GM23248 (cell line): Measurements from ENCODE around the gene GAPVD1. TPM values are rescaled to one million over a fixed set of nuclear protein-coding genes. Genes with fewer than 3 reads are reported as not detected.

Source experiments
- DNase-seq: peaks from one replicate; pipeline ENCODE4 v3.0.0-alpha.2; 2015
- H2AFZ ChIP-seq: fragments of 200-600 bp; sonication (generic); 2 replicates; pipeline ENCODE4 v1.6.1; 2016; ENCODE audit warnings: antibody characterized with exemption
- H3F3A ChIP-seq: fragments of 200-600 bp; sonication (generic); 2 replicates; pipeline ENCODE4 v1.6.1; 2016; ENCODE audit warnings: mild to moderate bottlenecking, antibody characterized with exemption, mixed run types; ENCODE audit not compliant: insufficient read depth
- H3K27ac ChIP-seq: fragments of 200-600 bp; sonication (generic); 2 replicates; pipeline ENCODE4 v1.5.1; 2016; ENCODE audit warnings: mild to moderate bottlenecking
- H3K27me3 ChIP-seq: fragments of 200-600 bp; sonication (generic); replicated peaks from 2 replicates; pipeline ENCODE4 v1.6.1; 2016; ENCODE audit warnings: mild to moderate bottlenecking; ENCODE audit not compliant: insufficient read depth
- H3K36me3 ChIP-seq: fragments of 200-600 bp; sonication (generic); 2 replicates; pipeline ENCODE4 v1.6.1; 2016; ENCODE audit warnings: low read depth, mild to moderate bottlenecking
- H3K4me1 ChIP-seq: fragments of 200-600 bp; sonication (generic); 2 replicates; pipeline ENCODE4 v1.6.1; 2016; ENCODE audit warnings: mild to moderate bottlenecking; ENCODE audit not compliant: insufficient read depth
- H3K4me2 ChIP-seq: fragments of 200-600 bp; sonication (generic); one replicate; pipeline ENCODE4 v1.6.1; 2016; ENCODE audit warnings: mild to moderate bottlenecking; ENCODE audit not compliant: unreplicated experiment
- H3K4me3 ChIP-seq: fragments of 200-600 bp; sonication (generic); 2 replicates; pipeline ENCODE4 v1.5.1; 2016; ENCODE audit warnings: mild to moderate bottlenecking
- H3K79me2 ChIP-seq: fragments of 200-600 bp; sonication (generic); 2 replicates; pipeline ENCODE4 v1.6.1; 2016; ENCODE audit warnings: mild to moderate bottlenecking; ENCODE audit not compliant: insufficient read depth
- H3K9ac ChIP-seq: fragments of 200-600 bp; sonication (generic); 2 replicates; pipeline ENCODE4 v1.6.1; 2016; ENCODE audit warnings: mild to moderate bottlenecking
- H3K9me2 ChIP-seq: fragments of 200-600 bp; sonication (generic); 2 replicates; pipeline ENCODE4 v1.6.1; 2016; ENCODE audit warnings: mixed run types, mild to moderate bottlenecking, moderate library complexity; ENCODE audit not compliant: insufficient read depth
- H3K9me3 ChIP-seq: fragments of 200-600 bp; sonication (generic); one replicate; pipeline ENCODE4 v1.6.1; 2017; ENCODE audit warnings: low read depth
- H4K20me1 ChIP-seq: fragments of 200-600 bp; sonication (generic); 2 replicates; pipeline ENCODE4 v1.6.0; 2016; ENCODE audit not compliant: insufficient read depth
- EZH2 ChIP-seq: fragments of 200-600 bp; sonication (generic); IDR thresholded peaks from 2 replicates; pipeline ENCODE4 v1.6.1; 2018; ENCODE audit warnings: antibody characterized with exemption, mild to moderate bottlenecking; ENCODE audit not compliant: insufficient read depth, poor library complexity, severe bottlenecking
- EZH2phosphoT487 ChIP-seq: fragments of 200-600 bp; sonication (generic); IDR thresholded peaks from 2 replicates; pipeline ENCODE4 v1.6.1; 2018; ENCODE audit warnings: antibody characterized with exemption, moderate library complexity, mild to moderate bottlenecking, low read depth; ENCODE audit not compliant: insufficient read depth
- WGBS, 2 experiments: methylation state at CpG; one replicate each; pipeline ENCODE4 v1.1.6; 2015 to 2017; ENCODE audit warnings: low lambda C conversion rate in 2 of 2, low coverage in 1 of 2; ENCODE audit errors: missing lambda C conversion rate in 2 of 2; 5-methylcytosine and 5-hydroxymethylcytosine counted together
- in situ Hi-C: fragments of 300-500 bp; cut with MboI; formaldehyde crosslinking; loops from 2 replicates; pipeline ENCODE4 v1.15.0; 2020
- polyA plus RNA-seq: library from polyadenylated mRNA; unstranded; fragments of >200 nt; fragmentation: Nextera tagmentation; extraction: Ambion mirVana; gene quantifications from 2 replicates; pipeline ENCODE4 v1.2.1, GENCODE V29; 2016
- total RNA-seq: library from RNA; depleted of rRNA; stranded (reverse); fragments of >200 nt; shearing (Covaris generic); gene quantifications from 2 replicates; pipeline ENCODE4 v1.2.3, GENCODE V29; 2014

Gene GAPVD1
- total and polyA plus RNA-seq, 2 experiments from 2014 or later = 33.6 to 39.5 TPM

DNA sequence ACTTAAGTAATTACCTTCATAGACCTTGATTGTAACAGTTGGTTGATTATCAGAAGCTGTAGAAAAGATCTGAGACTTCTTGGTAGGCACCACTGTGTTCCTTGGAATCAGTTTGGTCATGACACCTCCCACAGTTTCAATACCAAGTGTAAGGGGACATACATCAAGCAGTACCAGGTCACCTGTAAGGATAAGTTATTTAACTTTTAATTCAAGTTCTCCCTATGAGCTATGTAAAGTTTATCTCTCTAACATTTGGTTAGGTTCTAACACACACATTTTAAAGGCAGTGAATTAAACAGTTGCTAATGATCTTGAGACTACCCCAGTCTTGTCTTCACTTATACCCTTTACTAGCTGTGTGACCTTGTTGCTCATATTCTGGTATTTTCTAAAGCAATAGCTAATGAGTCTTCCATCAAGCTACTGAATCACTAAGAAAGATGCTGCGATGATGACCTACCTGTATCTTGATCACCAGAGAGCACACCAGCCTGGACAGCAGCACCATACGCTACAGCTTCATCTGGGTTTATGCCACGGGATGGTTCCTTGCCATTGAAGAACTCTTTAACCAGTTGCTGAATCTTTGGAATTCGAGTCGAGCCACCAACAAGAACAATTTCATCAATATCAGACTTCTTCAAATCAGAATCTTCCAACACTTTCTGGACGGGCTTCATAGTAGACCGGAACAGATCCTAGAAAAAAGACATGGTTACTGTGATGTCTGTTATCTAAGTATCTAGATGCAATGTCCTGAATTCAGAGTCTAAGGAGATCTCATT is 23.3 kb upstream of the GAPVD1 start:
- peak; percentile 30 for DNase-seq
- H3K36me3 ChIP-seq = peaks cover 57% of the 10 kb centered on the region
- TF ChIP-seq EZH2 = no peak
- no peak for TF ChIP-seq EZH2phosphoT487
- H3K4me1 ChIP-seq = peaks cover 68% of the 10 kb centered on the region
- no peak overlapping the region for H2AFZ ChIP-seq
- peaks cover 74% of the 10 kb centered on the region for H3K79me2 ChIP-seq
- H3K9me3 ChIP-seq = no peaks in the 10 kb centered on the region
- in situ Hi-C loops = no loop called here
- H3K9me2 ChIP-seq = no peaks in the 10 kb centered on the region
- WGBS, 2 experiments = 53 to 55% methylated on average over 7 of the region's 7 CpGs
- H3F3A ChIP-seq = peaks cover 80% of the 10 kb centered on the region
- peak overlapping the region; percentile 92 for H3K4me2 ChIP-seq
- peak overlapping the region; percentile 99 for H3K9ac ChIP-seq
- peaks cover 43% of the 10 kb centered on the region for H4K20me1 ChIP-seq
- H3K4me3 ChIP-seq = peak overlapping the region; percentile 93
- peak overlapping the region; percentile 91; the same call in 1 of the 2 replicates for H3K27ac ChIP-seq
- H3K27me3 ChIP-seq = no peaks in the 10 kb centered on the region

DNA sequence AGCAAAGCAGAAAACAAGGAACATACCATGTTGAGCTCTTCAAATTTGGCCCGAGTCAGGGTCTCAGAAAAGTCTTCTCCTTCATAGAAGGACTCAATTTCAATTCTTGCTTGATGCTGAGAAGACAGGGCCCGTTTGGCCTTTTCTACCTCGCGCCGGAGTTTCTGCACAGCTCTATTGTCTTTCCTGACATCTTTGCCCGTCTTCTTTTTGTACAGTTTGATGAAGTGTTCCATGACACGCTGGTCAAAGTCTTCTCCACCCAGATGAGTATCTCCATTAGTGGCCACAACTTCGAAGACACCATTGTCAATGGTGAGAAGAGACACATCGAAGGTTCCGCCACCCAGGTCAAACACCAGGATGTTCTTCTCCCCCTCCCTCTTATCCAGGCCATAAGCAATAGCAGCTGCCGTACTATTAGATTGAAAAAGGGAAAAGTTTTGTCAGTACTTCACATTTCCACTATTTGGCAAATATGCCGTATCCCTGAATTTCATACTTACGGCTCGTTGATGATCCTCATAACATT is 22.6 kb upstream of the GAPVD1 start:
- Histone ChIP-seq H3F3A (peaks cover 83% of the 10 kb centered on the region), H3K9me2 (no peaks in the 10 kb centered on the region), H3K4me1 (peaks cover 70% of the 10 kb centered on the region), H4K20me1 (peaks cover 42% of the 10 kb centered on the region), H3K27me3 (no peaks in the 10 kb centered on the region), H3K36me3 (peaks cover 57% of the 10 kb centered on the region), H3K27ac (peak overlapping the region; percentile 97), H2AFZ (no peak overlapping the region), H3K9me3 (no peaks in the 10 kb centered on the region), H3K4me2 (peak overlapping the region; percentile 92), H3K79me2 (peaks cover 74% of the 10 kb centered on the region), H3K9ac (peak overlapping the region; percentile 99), H3K4me3 (peak overlapping the region; percentile 93)
- TF ChIP-seq EZH2 (no peak), EZH2phosphoT487 (no peak)
- WGBS, 2 experiments = 62 to 65% methylated on average over 14 of the region's 14 CpGs
- in situ Hi-C loops = no loop called here
- DNase-seq = peak; percentile 16

DNA sequence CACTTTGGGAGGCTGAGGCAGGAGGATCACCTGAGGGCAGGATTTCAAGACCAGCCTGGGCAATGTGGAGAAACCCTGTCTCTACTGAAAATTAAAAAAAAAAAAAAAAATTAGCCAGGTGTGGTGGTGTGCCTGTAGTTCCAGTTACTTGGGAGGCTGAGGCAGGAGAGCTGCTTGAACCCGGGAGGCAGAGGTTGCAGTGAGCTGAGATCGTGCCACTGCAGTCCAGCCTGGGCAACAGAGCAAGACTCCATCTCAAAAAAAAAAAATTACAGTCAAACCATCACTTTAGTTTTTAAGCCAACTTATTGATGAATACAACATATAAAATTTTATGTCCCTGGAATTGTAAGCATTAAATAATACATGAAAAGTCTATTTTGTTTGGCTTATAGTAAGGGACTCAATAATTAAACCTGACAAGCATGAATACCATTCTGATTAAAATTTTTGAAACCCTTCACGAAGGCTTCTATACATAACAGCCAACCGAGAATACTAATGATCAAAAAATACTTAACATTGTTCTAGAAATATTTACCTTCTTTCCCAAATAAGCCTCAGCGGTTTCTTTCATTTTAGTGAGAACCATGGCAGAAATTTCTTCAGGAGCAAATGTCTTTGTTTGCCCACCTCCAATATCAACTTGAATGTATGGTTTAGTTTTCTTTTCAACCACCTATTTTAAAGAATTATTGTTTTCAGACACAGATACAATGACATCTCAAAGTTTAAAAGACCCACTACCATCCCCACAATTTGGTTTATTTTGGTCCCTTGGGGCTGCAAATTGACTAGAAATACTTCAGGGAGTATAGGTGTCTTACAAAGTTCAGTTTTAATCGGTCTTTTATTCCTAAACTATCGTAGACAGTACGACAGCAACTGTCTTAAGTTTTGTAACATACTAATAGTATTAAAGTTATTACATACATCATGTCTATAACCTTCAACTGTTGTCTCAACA is 21.7 kb upstream of the GAPVD1 start:
- Histone ChIP-seq H3K9me3 (no peaks in the 10 kb centered on the region), H3K27me3 (no peaks in the 10 kb centered on the region), H3K4me3 (peak overlapping the region; percentile 93), H3K4me2 (peak overlapping the region; percentile 92), H2AFZ (no peak overlapping the region), H3K9ac (peak overlapping the region; percentile 99), H3K27ac (peak overlapping the region; percentile 97), H3K36me3 (peaks cover 55% of the 10 kb centered on the region), H3K79me2 (peaks cover 72% of the 10 kb centered on the region), H3K9me2 (no peaks in the 10 kb centered on the region), H4K20me1 (peaks cover 41% of the 10 kb centered on the region), H3F3A (peaks cover 77% of the 10 kb centered on the region), H3K4me1 (peaks cover 66% of the 10 kb centered on the region)
- in situ Hi-C loops = no loop called here
- no peak for DNase-seq
- TF ChIP-seq EZH2 (no peak), EZH2phosphoT487 (no peak)
- WGBS, 2 experiments = 3% methylated on average over 8 of the region's 8 CpGs

DNA sequence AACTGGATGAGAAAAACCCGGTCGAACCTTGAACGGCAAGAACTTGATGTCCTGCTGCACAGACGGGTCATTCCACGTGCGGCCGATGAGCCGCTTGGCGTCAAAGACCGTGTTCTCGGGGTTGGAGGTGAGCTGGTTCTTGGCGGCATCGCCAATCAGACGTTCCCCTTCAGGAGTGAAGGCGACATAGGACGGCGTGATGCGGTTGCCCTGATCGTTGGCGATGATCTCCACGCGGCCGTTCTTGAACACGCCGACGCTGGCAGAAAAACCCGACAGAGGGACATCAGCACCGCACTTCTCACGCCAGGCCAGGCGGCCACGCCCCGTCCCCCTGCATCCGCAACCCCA is 21.0 kb upstream of the GAPVD1 start:
- peak overlapping the region; percentile 93 for H3K4me3 ChIP-seq
- H3K9me3 ChIP-seq = no peaks in the 10 kb centered on the region
- H4K20me1 ChIP-seq = peaks cover 35% of the 10 kb centered on the region
- no peaks in the 10 kb centered on the region for H3K9me2 ChIP-seq
- no peak overlapping the region for H2AFZ ChIP-seq
- in situ Hi-C loops = no loop called here
- H3F3A ChIP-seq = peaks cover 70% of the 10 kb centered on the region
- TF ChIP-seq EZH2 (no peak), EZH2phosphoT487 (no peak)
- peak; percentile 66 for DNase-seq
- peaks cover 59% of the 10 kb centered on the region for H3K4me1 ChIP-seq
- H3K27ac ChIP-seq = peak overlapping the region; percentile 97
- H3K79me2 ChIP-seq = peaks cover 65% of the 10 kb centered on the region
- 1% methylated on average over 33 of the region's 33 CpGs for WGBS, 2 experiments
- H3K27me3 ChIP-seq = no peaks in the 10 kb centered on the region
- peaks cover 47% of the 10 kb centered on the region for H3K36me3 ChIP-seq
- peak overlapping the region; percentile 92 for H3K4me2 ChIP-seq
- H3K9ac ChIP-seq = peak overlapping the region; percentile 99
